B cell (primary cell): ENCODE data around the gene PCOLCE2. TPM values are rescaled to one million over a fixed set of nuclear protein-coding genes. Genes with fewer than 3 reads are reported as not detected.

Experiments used
- ATAC-seq: fragments of 200-7000 bp; cut with Tn5 transposase; one replicate; pipeline ENCODE4 v1.10.0; 2021; ENCODE audit warnings: low read depth, mild to moderate bottlenecking, moderate number of reproducible peaks, moderate library complexity
- CTCF ChIA-PET: fragments of 350-600 bp; sonication (Branson Sonifier 250); formaldehyde crosslinking; loops from one replicate; lab custom pipeline; 2021; ENCODE audit warnings: antibody characterized with exemption, inconsistent platforms; lab: Charles Lee
- POLR2A ChIA-PET: fragments of 350-600 bp; sonication (Branson Sonifier 250); formaldehyde crosslinking; loops from one replicate; lab custom pipeline; 2021; ENCODE audit warnings: antibody characterized with exemption; lab: Charles Lee
- DNase-seq: peaks from one replicate; pipeline ENCODE4 v3.0.0; 2013
- H2AFZ ChIP-seq: 2 replicates; pipeline ENCODE4 v1.6.1; 2012; ENCODE audit warnings: mild to moderate bottlenecking, low read depth, low read length; ENCODE audit not compliant: insufficient read depth, poor library complexity, severe bottlenecking
- H3K27ac ChIP-seq, 2 donors: 1 replicate in 1 of 2; 2 replicates in 1 of 2; pipeline ENCODE4 v1.5.1; 2012 to 2013; ENCODE audit warnings: low read length in 2 of 2, mild to moderate bottlenecking in 2 of 2, moderate library complexity in 1 of 2
- H3K27me3 ChIP-seq, 4 experiments: fragments of 200-600 bp in 1 of 4; sonication (generic) in 1 of 4; replicated peaks in 1 of 4; 1 replicate in 2 of 4; 2 replicates in 2 of 4; pipeline versions ENCODE4 v1.6.1 to v1.7.0; 2013 to 2016; ENCODE audit warnings: low read length in 3 of 4, mild to moderate bottlenecking in 2 of 4, mixed read lengths in 1 of 4, moderate library complexity in 1 of 4; ENCODE audit not compliant: insufficient read depth in 4 of 4, control insufficient read depth in 3 of 4; ENCODE audit errors: control extremely low read depth in 1 of 4
- H3K36me3 ChIP-seq, 2 experiments: replicated peaks in 1 of 2; 1 replicate in 1 of 2; 2 replicates in 1 of 2; pipeline versions ENCODE4 v1.6.1 to v1.7.1; 2013; ENCODE audit warnings: low read length in 1 of 2; ENCODE audit not compliant: insufficient read depth in 2 of 2, control insufficient read depth in 1 of 2; ENCODE audit errors: control extremely low read depth in 1 of 2, extremely low read depth in 1 of 2
- H3K4me1 ChIP-seq, 2 donors: fragments of 200-600 bp in 1 of 2; sonication (generic) in 1 of 2; 1 replicate in 1 of 2; 2 replicates in 1 of 2; pipeline versions ENCODE4 v1.5.1 to v1.6.1; 2013 to 2017; ENCODE audit warnings: low read length in 2 of 2; ENCODE audit not compliant: control insufficient read depth in 2 of 2, insufficient read depth in 2 of 2
- H3K4me2 ChIP-seq: replicated peaks from 2 replicates; pipeline ENCODE3; 2012; ENCODE audit warnings: mild to moderate bottlenecking, low read depth, low read length; ENCODE audit not compliant: poor library complexity, severe bottlenecking
- H3K4me3 ChIP-seq, 5 experiments: fragments of 200-600 bp in 1 of 5; sonication (generic) in 1 of 5; 1 replicate in 3 of 5; 2 replicates in 2 of 5; pipeline versions ENCODE4 v1.5.1 to v1.7.0; 2011 to 2016; ENCODE audit warnings: low read length in 4 of 5, mild to moderate bottlenecking in 4 of 5, low read depth in 2 of 5, control low read depth in 1 of 5, moderate library complexity in 1 of 5; ENCODE audit not compliant: insufficient read depth in 1 of 5; ENCODE audit errors: control extremely low read depth in 1 of 5, extremely low read depth in 1 of 5
- H3K79me2 ChIP-seq: fragments of 200-600 bp; sonication (generic); one replicate; pipeline ENCODE4 v1.6.0; 2016; ENCODE audit warnings: low read length; ENCODE audit not compliant: control insufficient read depth, insufficient read depth
- H3K9ac ChIP-seq: fragments of 200-600 bp; sonication (generic); 2 replicates; pipeline ENCODE4 v1.6.1; 2017; ENCODE audit warnings: mild to moderate bottlenecking, low read length, moderate library complexity
- H3K9me3 ChIP-seq, 3 donors: one replicate each; pipeline versions ENCODE4 v1.6.1 to v1.7.1; 2013; ENCODE audit warnings: low read length in 2 of 3; ENCODE audit not compliant: control insufficient read depth in 2 of 3, insufficient read depth in 1 of 3; ENCODE audit errors: control extremely low read depth in 1 of 3
- H4K20me1 ChIP-seq: 2 replicates; pipeline ENCODE4 v1.6.0; 2012; ENCODE audit warnings: mild to moderate bottlenecking, low read length; ENCODE audit not compliant: insufficient read depth, control insufficient read depth, poor library complexity, severe bottlenecking
- H3K27ac Mint-ChIP-seq: one replicate; pipeline ENCODE4 v1.8.0; 2021; ENCODE audit warnings: mixed read lengths
- H3K27me3 Mint-ChIP-seq: one replicate; pipeline ENCODE4 v1.8.0; 2021; ENCODE audit warnings: mixed read lengths
- H3K4me1 Mint-ChIP-seq: one replicate; pipeline ENCODE4 v1.8.0; 2021; ENCODE audit warnings: mixed read lengths
- H3K4me3 Mint-ChIP-seq: one replicate; pipeline ENCODE4 v1.8.0; 2021; ENCODE audit warnings: mixed read lengths
- H3K9me3 Mint-ChIP-seq: one replicate; pipeline ENCODE4 v1.8.0; 2022; ENCODE audit warnings: mixed read lengths; ENCODE audit not compliant: insufficient read depth
- CTCF ChIP-seq: fragments of 200-600 bp; IDR thresholded peaks from one replicate; pipeline ENCODE4 v1.8.0; 2022; ENCODE audit warnings: antibody characterized with exemption, mild to moderate bottlenecking
- EZH2 ChIP-seq: IDR thresholded peaks from 2 replicates; pipeline ENCODE4 v1.6.1; 2012; ENCODE audit warnings: borderline replicate concordance, low read depth, mild to moderate bottlenecking, moderate library complexity, low read length; ENCODE audit not compliant: insufficient read depth, poor library complexity, severe bottlenecking
- WGBS: methylation state at CpG from one replicate; pipeline ENCODE4 v1.1.5; 2013; ENCODE audit warnings: missing lambda C conversion rate; ENCODE audit not compliant: insufficient coverage; 5-methylcytosine and 5-hydroxymethylcytosine counted together
- intact Hi-C: fragments of 100-400 bp; cut with micrococcal nuclease; formaldehyde crosslinking; loops from one replicate; pipeline ENCODE4 v1.10.0; 2022
- polyA plus RNA-seq: library from polyadenylated mRNA; depleted of rRNA; stranded (reverse); fragments of >200 nt; gene quantifications from 2 replicates; pipeline ENCODE4 v1.2.3, GENCODE V29; 2012
- total RNA-seq, 2 donors: library from RNA; stranded (reverse); fragments of 120-200 nt in 1 of 2; gene quantifications; 1 replicate in 1 of 2; 2 replicates in 1 of 2; pipeline versions ENCODE4 v1.2.3 to v1.2.4, GENCODE V29; 2013 to 2022

PCOLCE2 gene
- total and polyA plus RNA-seq, 2 donors (not counting 1 experiment from before 2014, with no cell fraction given), result not detected

- TF ChIP-seq CTCF, result no peak
- no peak for TF ChIP-seq EZH2
- no peak for ATAC-seq
- POLR2A ChIA-PET, result no interaction called here
- peaks cover 6% of the 10 kb centered on the region for H3K4me1 Mint-ChIP-seq
- H3K9me3 Mint-ChIP-seq, result no peaks in the 10 kb centered on the region
- no peaks in the 10 kb centered on the region for H3K36me3 ChIP-seq
- WGBS, result 100% methylated on average over 1 of the region's 2 CpGs
- no peak overlapping the region for H2AFZ ChIP-seq
- H3K9me3 ChIP-seq, result no peaks in the 10 kb centered on the region
- no peak overlapping the region for H3K4me2 ChIP-seq
- no peaks in the 10 kb centered on the region for H4K20me1 ChIP-seq
- H3K27ac Mint-ChIP-seq, result no peak overlapping the region
- no peak overlapping the region for H3K4me3 ChIP-seq
- peaks cover 33% of the 10 kb centered on the region for H3K27me3 Mint-ChIP-seq
- H3K4me1 ChIP-seq, result peaks cover 12 to 13% of the 10 kb centered on the region in 2 donors
- no peak overlapping the region for H3K27ac ChIP-seq
- intact Hi-C loops, result no loop called here
- no peaks in the 10 kb centered on the region for H3K79me2 ChIP-seq
- no peak overlapping the region for H3K4me3 Mint-ChIP-seq
- no peak for DNase-seq
- CTCF ChIA-PET, result no interaction called here
- no peak overlapping the region for H3K9ac ChIP-seq
- H3K27me3 ChIP-seq, result peaks cover 0 to 22% (median 13%) of the 10 kb centered on the region in 4 experiments
These were observed 3.8 kb upstream of the PCOLCE2 start for GRCh38 chr3:142892714-142893113.

- no peaks in the 10 kb centered on the region for H3K9me3 ChIP-seq
- H3K4me1 ChIP-seq, result peaks cover 12 to 13% of the 10 kb centered on the region in 2 donors
- H3K36me3 ChIP-seq, result no peaks in the 10 kb centered on the region
- H3K4me1 Mint-ChIP-seq, result peaks cover 6% of the 10 kb centered on the region
- no peaks in the 10 kb centered on the region for H3K9me3 Mint-ChIP-seq
- H3K4me3 Mint-ChIP-seq, result no peak overlapping the region
- no peaks in the 10 kb centered on the region for H3K79me2 ChIP-seq
- DNase-seq (no peak), ATAC-seq (no peak)
- TF ChIP-seq EZH2, result no peak
- TF ChIP-seq CTCF, result no peak
- intact Hi-C loops, result no loop called here
- no peak overlapping the region for H2AFZ ChIP-seq
- no peak overlapping the region for H3K27ac ChIP-seq
- H3K27ac Mint-ChIP-seq, result no peak overlapping the region
- no peak overlapping the region for H3K9ac ChIP-seq
- POLR2A ChIA-PET, result no interaction called here
- no peaks in the 10 kb centered on the region for H4K20me1 ChIP-seq
- no peak overlapping the region for H3K4me3 ChIP-seq
- CTCF ChIA-PET, result no interaction called here
- peaks cover 0 to 30% (median 17%) of the 10 kb centered on the region in 4 experiments for H3K27me3 ChIP-seq
- no peak overlapping the region for H3K4me2 ChIP-seq
- no CpG with 5 or more reads among the region's 2 CpGs for WGBS
- H3K27me3 Mint-ChIP-seq, result peaks cover 42% of the 10 kb centered on the region
These were observed 1.7 kb upstream of the PCOLCE2 start for GRCh38 chr3:142890592-142890991.
